NCI-H2107 treated with DMSO at 0.1 percent for 48 hours (cell line): ENCODE data around the gene NAIP.
"Not testable (repeated sequence)": the region's sequence is repeated elsewhere in the genome, so short reads cannot be mapped to it uniquely, and the experiment has no call there.

ENCODE experiments used
- DNase-seq: peaks from one replicate; lab custom pipeline; 2025; ENCODE audit not compliant: unreplicated experiment; lab: John Stamatoyannopoulos, UW

Gene NAIP

GRCh38 chr5:71025289-71025953 is at the start of gene NAIP:
TSS of gene NAIP (minus strand) at chr5:71025339. CDS start at chr5:71012915, 12,424 bp downstream.
- not testable (repeated sequence) for DNase-seq

- not testable (repeated sequence) for DNase-seq
Measured at GRCh38 chr5:71067262-71067928, 42.3 kb upstream of the NAIP start, which contains the start of gene GTF2H2. TSS of gene GTF2H2 (minus strand) at chr5:71067676. CDS start at chr5:71062763, 4,913 bp downstream.

- not testable (repeated sequence) for DNase-seq
Measured at GRCh38 chr5:71061322-71061721, 36.2 kb upstream of the NAIP start.

- DNase-seq: not testable (repeated sequence)
Measured at GRCh38 chr5:71059426-71059825, 34.3 kb upstream of the NAIP start.

GRCh38 chr5:71044808-71045207 is 19.7 kb upstream of the NAIP start:
- DNase-seq: not testable (repeated sequence)

- DNase-seq: not testable (repeated sequence)
Measured at GRCh38 chr5:71044128-71044527, 19.0 kb upstream of the NAIP start.

- not testable (repeated sequence) for DNase-seq
Measured at GRCh38 chr5:71031046-71031776, 6.1 kb upstream of the NAIP start.

- not testable (repeated sequence) for DNase-seq
Measured at GRCh38 chr5:71020643-71021042, 4.5 kb downstream of the NAIP start.

- not testable (repeated sequence) for DNase-seq
Measured at GRCh38 chr5:71018376-71019005, 6.6 kb downstream of the NAIP start.

GRCh38 chr5:71014176-71014575 is 11.0 kb downstream of the NAIP start:
- no peak for DNase-seq

- DNase-seq: no peak
Measured at GRCh38 chr5:71013575-71013974, 11.6 kb downstream of the NAIP start.

- no peak for DNase-seq
Measured at GRCh38 chr5:71011194-71011792, 13.8 kb downstream of the NAIP start.

GRCh38 chr5:71006983-71007382 is 18.2 kb downstream of the NAIP start:
- DNase-seq: not testable (repeated sequence)

GRCh38 chr5:70984882-70985281 is 40.3 kb downstream of the NAIP start:
- DNase-seq: not testable (repeated sequence)

- not testable (repeated sequence) for DNase-seq
Measured at GRCh38 chr5:70967220-70967619, 57.9 kb downstream of the NAIP start.

GRCh38 chr5:70964531-70964930 is 60.6 kb downstream of the NAIP start:
- DNase-seq: not testable (repeated sequence)

- not testable (repeated sequence) for DNase-seq
Measured at GRCh38 chr5:70953068-70953467, 72.1 kb downstream of the NAIP start.

- not testable (repeated sequence) for DNase-seq
Measured at GRCh38 chr5:70932560-70932959, 92.6 kb downstream of the NAIP start.

GRCh38 chr5:70931709-70932368 is 93.3 kb downstream of the NAIP start:
- DNase-seq: not testable (repeated sequence)

GRCh38 chr5:70925211-70925562 is 100.0 kb downstream of the NAIP start:
- not testable (repeated sequence) for DNase-seq
